Ectodermal cell (in vitro differentiated cells): Measurements from ENCODE around the gene GPHN.
"Not testable (repeated sequence)": the region's sequence is repeated elsewhere in the genome, so short reads cannot be mapped to it uniquely, and the experiment has no call there.

Experiments used
- H3K27ac ChIP-seq: 2 replicates; pipeline ENCODE4 v1.7.0; 2013; ENCODE audit warnings: mild to moderate bottlenecking, low read depth, low read length; ENCODE audit not compliant: insufficient read depth, poor library complexity, severe bottlenecking
- H3K27me3 ChIP-seq: 2 replicates; pipeline ENCODE4 v1.7.0; 2013; ENCODE audit warnings: mild to moderate bottlenecking, low read length; ENCODE audit not compliant: insufficient read depth, control insufficient read depth, poor library complexity, severe bottlenecking
- H3K36me3 ChIP-seq: one replicate; pipeline ENCODE4 v1.7.0; 2013; ENCODE audit warnings: low read length; ENCODE audit not compliant: control insufficient read depth, insufficient read depth
- H3K4me1 ChIP-seq: one replicate; pipeline ENCODE4 v1.7.0; 2013; ENCODE audit warnings: low read length; ENCODE audit not compliant: control insufficient read depth, insufficient read depth
- H3K4me3 ChIP-seq: 2 replicates; pipeline ENCODE4 v1.7.0; 2013; ENCODE audit warnings: low read depth, low read length, control low read depth; ENCODE audit not compliant: insufficient read depth
- H3K9me3 ChIP-seq: 2 replicates; pipeline ENCODE4 v1.7.0; 2013; ENCODE audit warnings: mild to moderate bottlenecking, low read length, moderate library complexity; ENCODE audit not compliant: control insufficient read depth
- WGBS, 2 experiments: methylation state at CpG; one replicate each; pipeline ENCODE4 v1.1.7; 2013; ENCODE audit warnings: missing lambda C conversion rate in 2 of 2; 5-methylcytosine and 5-hydroxymethylcytosine counted together

Gene GPHN

DNA sequence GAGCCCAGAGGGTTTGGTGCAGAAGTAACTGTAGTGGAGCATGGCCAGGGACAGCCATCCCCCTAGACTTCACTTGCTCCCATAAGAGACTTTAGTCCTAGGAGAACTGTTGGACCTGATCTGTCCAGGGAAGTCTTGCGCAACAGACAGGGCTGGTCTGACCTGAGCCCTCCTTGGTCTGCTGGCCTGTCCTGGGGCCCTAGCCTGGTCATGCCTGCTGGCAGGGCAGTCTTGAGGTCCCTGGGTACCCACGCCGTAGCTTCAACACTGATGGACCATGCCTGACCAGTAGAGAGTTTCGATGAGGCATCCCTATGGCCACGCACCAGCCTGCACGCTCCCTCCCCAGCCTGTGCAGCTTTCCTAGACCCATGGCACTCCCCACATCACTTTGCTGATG, 305.7 kb downstream of the GPHN start:
- H3K36me3 ChIP-seq: no peaks in the 10 kb centered on the region
- no peaks in the 10 kb centered on the region for H3K27me3 ChIP-seq
- WGBS, 2 experiments: 93 to 94% methylated on average over 6 of the region's 6 CpGs
- no peaks in the 10 kb centered on the region for H3K4me1 ChIP-seq
- H3K9me3 ChIP-seq: no peaks in the 10 kb centered on the region
- no peak overlapping the region for H3K27ac ChIP-seq
- no peak overlapping the region for H3K4me3 ChIP-seq

- no peaks in the 10 kb centered on the region for H3K4me1 ChIP-seq
- no peak overlapping the region for H3K27ac ChIP-seq
- WGBS, 2 experiments: 90 to 100% methylated on average over 2 of the region's 2 CpGs
- no peaks in the 10 kb centered on the region for H3K27me3 ChIP-seq
- H3K9me3 ChIP-seq: no peaks in the 10 kb centered on the region
- H3K36me3 ChIP-seq: no peaks in the 10 kb centered on the region
- no peak overlapping the region for H3K4me3 ChIP-seq
These were observed 307.7 kb downstream of the GPHN start for GRCh38 chr14:66815687-66816086.

GRCh38 chr14:66824251-66824650, 316.3 kb downstream of the GPHN start:
- Histone ChIP-seq H3K27me3 (no peaks in the 10 kb centered on the region), H3K4me3 (no peak overlapping the region), H3K36me3 (no peaks in the 10 kb centered on the region), H3K9me3 (no peaks in the 10 kb centered on the region), H3K4me1 (no peaks in the 10 kb centered on the region), H3K27ac (no peak overlapping the region)
- WGBS, 2 experiments: 87 to 92% methylated on average over 1 of the region's 2 CpGs

DNA sequence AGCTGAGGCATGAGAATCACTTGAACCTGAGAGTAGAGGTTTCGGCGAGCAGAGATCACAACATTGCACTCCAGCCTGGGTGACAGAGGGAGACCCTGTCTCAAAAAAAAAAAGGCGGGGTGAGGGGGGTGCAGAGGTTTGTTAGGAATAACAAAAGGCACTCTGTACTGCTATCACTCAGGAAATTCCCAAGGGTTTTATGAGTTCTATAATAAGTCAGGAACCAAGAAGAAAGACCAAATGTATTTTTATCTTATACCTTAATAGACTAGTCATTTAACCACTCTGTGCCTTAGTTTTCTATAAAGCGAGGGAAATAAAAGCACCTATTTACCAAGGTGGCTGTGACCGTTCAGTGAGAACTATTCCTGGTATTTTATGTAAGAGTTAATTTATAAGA, 319.2 kb downstream of the GPHN start:
- Histone ChIP-seq H3K4me3 (no peak overlapping the region), H3K9me3 (no peaks in the 10 kb centered on the region), H3K27me3 (no peaks in the 10 kb centered on the region), H3K4me1 (no peaks in the 10 kb centered on the region), H3K27ac (no peak overlapping the region), H3K36me3 (no peaks in the 10 kb centered on the region)
- 91 to 92% methylated on average over 5 of the region's 5 CpGs for WGBS, 2 experiments

DNA sequence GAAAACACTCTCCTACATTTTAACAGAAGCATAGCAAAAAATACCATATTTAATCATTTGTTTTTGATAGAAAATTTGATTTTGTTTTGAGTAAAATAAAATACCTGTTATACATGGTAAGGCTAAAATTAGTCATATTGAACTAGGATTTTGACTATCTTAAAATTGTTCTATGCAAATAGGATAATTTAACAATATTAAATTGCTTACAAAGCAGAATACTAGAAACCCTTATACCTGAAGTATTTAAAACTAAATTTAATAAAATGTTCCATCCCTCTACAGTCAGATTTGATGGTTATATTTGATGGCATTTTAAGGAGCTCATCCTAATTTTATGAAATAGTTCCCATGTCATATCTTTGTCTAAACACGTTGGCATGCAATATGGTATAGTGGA, 323.2 kb downstream of the GPHN start:
- Histone ChIP-seq H3K4me3 (no peak overlapping the region), H3K27ac (no peak overlapping the region), H3K36me3 (no peaks in the 10 kb centered on the region), H3K4me1 (no peaks in the 10 kb centered on the region), H3K27me3 (no peaks in the 10 kb centered on the region), H3K9me3 (no peaks in the 10 kb centered on the region)
- no CpG with 5 or more reads among the region's 1 CpG for WGBS, 2 experiments

GRCh38 chr14:66833816-66834215, 325.9 kb downstream of the GPHN start:
- Histone ChIP-seq H3K4me3 (no peak overlapping the region), H3K27ac (no peak overlapping the region), H3K27me3 (no peaks in the 10 kb centered on the region), H3K4me1 (no peaks in the 10 kb centered on the region), H3K36me3 (no peaks in the 10 kb centered on the region), H3K9me3 (no peaks in the 10 kb centered on the region)
- WGBS, 2 experiments: 89 to 93% methylated on average over 1 of the region's 2 CpGs

DNA sequence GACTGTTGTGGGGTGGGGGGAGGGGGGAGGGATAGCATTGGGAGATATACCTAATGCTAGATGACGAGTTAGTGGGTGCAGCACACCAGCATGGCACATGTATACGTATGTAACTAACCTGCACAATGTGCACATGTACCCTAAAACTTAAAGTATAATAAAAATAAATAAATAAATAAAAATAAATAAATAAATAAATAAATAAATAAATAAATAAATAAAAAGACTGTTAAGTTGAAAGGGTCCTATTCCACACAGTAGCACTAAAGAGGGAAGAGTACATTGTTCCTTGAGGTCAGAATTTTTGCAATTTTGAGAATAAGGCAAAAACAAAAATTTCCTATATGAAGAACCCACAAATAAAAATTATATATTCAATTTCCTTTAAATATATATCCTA, 329.5 kb downstream of the GPHN start:
- not testable (repeated sequence) for H3K9me3 ChIP-seq, H3K27ac ChIP-seq, H3K27me3 ChIP-seq, H3K36me3 ChIP-seq, H3K4me1 ChIP-seq, H3K4me3 ChIP-seq
- no CpG with 5 or more reads among the region's 2 CpGs for WGBS, 2 experiments

GRCh38 chr14:66842911-66843512, 335.1 kb downstream of the GPHN start:
- 69 to 83% methylated on average over 1 of the region's 1 CpG for WGBS, 2 experiments
- H3K4me1 ChIP-seq: no peaks in the 10 kb centered on the region
- no peak overlapping the region for H3K4me3 ChIP-seq
- H3K9me3 ChIP-seq: no peaks in the 10 kb centered on the region
- H3K27me3 ChIP-seq: no peaks in the 10 kb centered on the region
- no peaks in the 10 kb centered on the region for H3K36me3 ChIP-seq
- H3K27ac ChIP-seq: no peak overlapping the region

DNA sequence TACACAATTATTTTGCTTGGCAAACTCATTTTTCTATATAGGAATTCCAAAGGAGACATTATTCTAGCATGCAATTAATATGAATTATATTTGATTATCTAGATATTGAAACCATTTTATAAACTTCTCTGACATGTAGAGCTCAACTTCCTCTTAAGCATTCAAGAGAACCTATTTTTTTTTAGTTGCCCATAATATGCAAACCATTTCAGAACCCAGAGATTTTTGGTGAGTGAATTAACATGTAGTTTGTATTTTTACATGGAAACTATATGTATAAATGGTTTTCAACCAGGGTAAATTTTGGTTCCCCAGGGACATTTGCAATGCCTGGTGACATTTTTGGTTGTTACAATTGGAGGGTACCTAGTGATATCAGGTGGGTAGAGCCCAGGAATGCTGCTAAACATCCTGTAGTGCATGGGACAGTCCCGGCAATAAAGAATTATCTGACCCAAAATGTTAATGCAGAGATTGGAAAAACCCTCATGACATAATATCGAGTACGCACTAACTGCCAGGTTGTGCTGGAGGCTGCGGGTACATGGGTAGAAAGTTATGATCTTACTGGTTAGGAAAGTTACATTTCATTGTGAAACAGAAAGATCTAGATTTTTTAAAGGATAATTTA, 342.4 kb downstream of the GPHN start:
- no peaks in the 10 kb centered on the region for H3K9me3 ChIP-seq
- no peaks in the 10 kb centered on the region for H3K4me1 ChIP-seq
- WGBS, 2 experiments: 98 to 100% methylated on average over 4 of the region's 4 CpGs
- no peak overlapping the region for H3K27ac ChIP-seq
- H3K36me3 ChIP-seq: no peaks in the 10 kb centered on the region
- no peaks in the 10 kb centered on the region for H3K27me3 ChIP-seq
- H3K4me3 ChIP-seq: no peak overlapping the region

DNA sequence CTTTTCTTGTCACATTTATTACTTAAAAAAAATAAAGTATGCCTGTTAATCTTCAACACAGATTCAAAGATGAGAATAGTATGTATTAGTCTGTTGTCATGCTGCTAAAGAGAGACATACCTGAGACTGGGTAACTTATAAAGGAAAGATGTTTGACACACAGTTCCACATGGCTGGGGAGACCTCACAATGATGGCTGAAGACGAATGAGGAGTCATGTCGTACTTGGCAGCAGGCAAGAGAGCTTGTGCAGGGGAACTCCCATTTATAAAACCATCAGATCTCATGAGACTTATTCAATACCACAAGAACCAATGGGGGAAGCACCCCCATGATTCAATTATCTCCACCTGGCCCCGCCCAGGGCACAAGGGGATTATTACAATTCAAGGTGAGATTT, 345.4 kb downstream of the GPHN start:
- Histone ChIP-seq H3K27ac (no peak overlapping the region), H3K27me3 (no peaks in the 10 kb centered on the region), H3K4me3 (no peak overlapping the region), H3K36me3 (no peaks in the 10 kb centered on the region), H3K4me1 (no peaks in the 10 kb centered on the region), H3K9me3 (no peaks in the 10 kb centered on the region)
- WGBS, 2 experiments: 91 to 93% methylated on average over 3 of the region's 3 CpGs
